ENCODE results near the gene AOX1. TPM values are rescaled to one million over a fixed set of nuclear protein-coding genes. Genes with fewer than 3 reads are reported as not detected.

The AOX1 gene
- total and polyA plus RNA-seq, 2 donors (not counting 1 experiment from before 2014, with no cell fraction given) = 0.18 TPM; not detected in 1

GRCh38 chr2:200616656-200617055 is 30.8 kb downstream of the AOX1 start:
- Histone ChIP-seq H3K4me3 (ENCODE audit: control extremely low read depth in 1 of 5, extremely low read depth in 1 of 5, insufficient read depth in 1 of 5, low read depth in 2 of 5, low read length in 4 of 5) (no peak overlapping the region), H3K9me3 (ENCODE audit: control extremely low read depth in 1 of 3, control insufficient read depth in 2 of 3, insufficient read depth in 1 of 3, low read length in 2 of 3) (no peaks in the 10 kb centered on the region), H4K20me1 (ENCODE audit: control insufficient read depth, insufficient read depth, low read length, poor library complexity, severe bottlenecking) (no peaks in the 10 kb centered on the region), H3K4me2 (replicated peaks; ENCODE audit: low read depth, low read length, poor library complexity, severe bottlenecking) (no peak overlapping the region), H2AFZ (ENCODE audit: insufficient read depth, low read depth, low read length, poor library complexity, severe bottlenecking) (no peak overlapping the region), H3K79me2 (ENCODE audit: control insufficient read depth, insufficient read depth, low read length) (no peaks in the 10 kb centered on the region), H3K36me3 (replicated peaks in 1 of 2; ENCODE audit: control extremely low read depth in 1 of 2, control insufficient read depth in 1 of 2, extremely low read depth in 1 of 2, insufficient read depth in 2 of 2, low read length in 1 of 2) (no peaks in the 10 kb centered on the region), H3K4me1 (ENCODE audit: control insufficient read depth in 2 of 2, insufficient read depth in 2 of 2, low read length in 2 of 2) (peaks cover 0 to 5% of the 10 kb centered on the region in 2 donors), H3K27me3 (replicated peaks in 1 of 4; ENCODE audit: control extremely low read depth in 1 of 4, control insufficient read depth in 3 of 4, insufficient read depth in 4 of 4, low read length in 3 of 4) (no peaks in the 10 kb centered on the region), H3K27ac (ENCODE audit: low read length in 2 of 2) (no peak overlapping the region), H3K9ac (ENCODE audit: low read length) (no peak overlapping the region)
- Mint-ChIP-seq H3K27ac (no peak overlapping the region), H3K4me3 (no peak overlapping the region), H3K4me1 (peaks cover 17% of the 10 kb centered on the region), H3K27me3 (peaks cover 18% of the 10 kb centered on the region), H3K9me3 (ENCODE audit: insufficient read depth) (no peaks in the 10 kb centered on the region)
- WGBS (ENCODE audit: insufficient coverage) = 88% methylated on average over 1 of the region's 4 CpGs
- CTCF ChIA-PET = no interaction called here
- DNase-seq = no peak
- POLR2A ChIA-PET = no interaction called here
- TF ChIP-seq EZH2 (IDR thresholded peaks at IDR 0.05; ENCODE audit: borderline replicate concordance, insufficient read depth, low read depth, low read length, poor library complexity, severe bottlenecking) = no peak
- no peak for TF ChIP-seq CTCF (IDR thresholded peaks at IDR 0.05)
- ATAC-seq (ENCODE audit: low read depth) = no peak
- intact Hi-C loops (cut with micrococcal nuclease) = no loop called here

- Histone ChIP-seq H4K20me1 (ENCODE audit: control insufficient read depth, insufficient read depth, low read length, poor library complexity, severe bottlenecking) (no peaks in the 10 kb centered on the region), H3K9me3 (ENCODE audit: control extremely low read depth in 1 of 3, control insufficient read depth in 2 of 3, insufficient read depth in 1 of 3, low read length in 2 of 3) (no peaks in the 10 kb centered on the region), H3K27ac (ENCODE audit: low read length in 2 of 2) (no peak overlapping the region), H3K27me3 (replicated peaks in 1 of 4; ENCODE audit: control extremely low read depth in 1 of 4, control insufficient read depth in 3 of 4, insufficient read depth in 4 of 4, low read length in 3 of 4) (no peaks in the 10 kb centered on the region), H3K79me2 (ENCODE audit: control insufficient read depth, insufficient read depth, low read length) (no peaks in the 10 kb centered on the region), H3K36me3 (replicated peaks in 1 of 2; ENCODE audit: control extremely low read depth in 1 of 2, control insufficient read depth in 1 of 2, extremely low read depth in 1 of 2, insufficient read depth in 2 of 2, low read length in 1 of 2) (no peaks in the 10 kb centered on the region), H3K9ac (ENCODE audit: low read length) (no peak overlapping the region), H2AFZ (ENCODE audit: insufficient read depth, low read depth, low read length, poor library complexity, severe bottlenecking) (no peak overlapping the region), H3K4me3 (ENCODE audit: control extremely low read depth in 1 of 5, extremely low read depth in 1 of 5, insufficient read depth in 1 of 5, low read depth in 2 of 5, low read length in 4 of 5) (no peak overlapping the region), H3K4me1 (ENCODE audit: control insufficient read depth in 2 of 2, insufficient read depth in 2 of 2, low read length in 2 of 2) (peaks cover 0 to 5% of the 10 kb centered on the region in 2 donors), H3K4me2 (replicated peaks; ENCODE audit: low read depth, low read length, poor library complexity, severe bottlenecking) (no peak overlapping the region)
- H3K27me3 Mint-ChIP-seq = peaks cover 17% of the 10 kb centered on the region
- 95% methylated on average over 2 of the region's 6 CpGs for WGBS (ENCODE audit: insufficient coverage)
- H3K9me3 Mint-ChIP-seq (ENCODE audit: insufficient read depth) = no peaks in the 10 kb centered on the region
- TF ChIP-seq CTCF (IDR thresholded peaks at IDR 0.05) = no peak
- TF ChIP-seq EZH2 (IDR thresholded peaks at IDR 0.05; ENCODE audit: borderline replicate concordance, insufficient read depth, low read depth, low read length, poor library complexity, severe bottlenecking) = no peak
- peaks cover 17% of the 10 kb centered on the region for H3K4me1 Mint-ChIP-seq
- intact Hi-C loops (cut with micrococcal nuclease) = no loop called here
- no peak overlapping the region for H3K4me3 Mint-ChIP-seq
- H3K27ac Mint-ChIP-seq = no peak overlapping the region
- ATAC-seq (ENCODE audit: low read depth) = no peak
- DNase-seq = peak; percentile 9
- ChIA-PET CTCF (no interaction called here), POLR2A (no interaction called here)
Observed at GRCh38 chr2:200617156-200618053, 31.6 kb downstream of the AOX1 start.

Data from B cell (primary cell).